K562 (cell line): ENCODE results near the gene FPGS. TPM values are rescaled to one million over a fixed set of nuclear protein-coding genes. Genes with fewer than 3 reads are reported as not detected.

ENCODE experiments used
- CHD4 ChIP-seq: fragments of 200-600 bp; sonication (generic); IDR thresholded peaks from 3 replicates; pipeline ENCODE4 v1.6.1; 2012; ENCODE audit warnings: low read depth, mild to moderate bottlenecking, mixed read lengths, low read length, inconsistent platforms; ENCODE audit not compliant: insufficient read depth, insufficient replicate concordance, poor library complexity, severe bottlenecking
- DACH1 ChIP-seq: fragments of 450-650 bp; IDR thresholded peaks from 2 replicates; pipeline ENCODE4 v1.6.1; 2018; ENCODE audit not compliant: partially characterized antibody
- DIDO1 ChIP-seq: fragments of 450-650 bp; IDR thresholded peaks from 2 replicates; pipeline ENCODE4 v1.6.1; 2016; ENCODE audit warnings: low read depth, missing biosample characterization, missing genetic modification characterization
- ESRRB ChIP-seq: fragments of 250-450 bp; sonication (Bioruptor Pico); IDR thresholded peaks from 2 replicates; pipeline ENCODE4 v1.5.0; 2020; ENCODE audit warnings: mild to moderate bottlenecking, moderate library complexity, borderline replicate concordance
- FOXK1 ChIP-seq: sonication (generic); formaldehyde crosslinking; IDR thresholded peaks from 2 replicates; pipeline ENCODE4 v1.8.0; 2022; ENCODE audit warnings: missing genetic modification reagents, mild to moderate bottlenecking, borderline replicate concordance
- HMGN3 ChIP-seq: IDR thresholded peaks from 2 replicates; pipeline ENCODE4 v1.6.1; 2011; ENCODE audit warnings: borderline replicate concordance, low read depth, mild to moderate bottlenecking, mixed read lengths, low read length; ENCODE audit not compliant: insufficient read length; ENCODE audit errors: extremely low read depth
- HNRNPH1 ChIP-seq: fragments of 200-400 bp; formaldehyde crosslinking; optimal IDR thresholded peaks from 2 replicates; pipeline ENCODE3; 2017; ENCODE audit warnings: low read depth, mild to moderate bottlenecking, low read length, moderate library complexity
- HNRNPLL ChIP-seq: fragments of 200-400 bp; formaldehyde crosslinking; IDR thresholded peaks from 2 replicates; pipeline ENCODE4 v1.6.1; 2017; ENCODE audit warnings: low read length, low read depth, mild to moderate bottlenecking; ENCODE audit not compliant: poor library complexity, severe bottlenecking
- KAT8 ChIP-seq: fragments of 450-650 bp; IDR thresholded peaks from 2 replicates; pipeline ENCODE4 v1.6.1; 2016; ENCODE audit warnings: low read depth, mild to moderate bottlenecking
- MAFF ChIP-seq: IDR thresholded peaks from 2 replicates; pipeline ENCODE4 v1.6.1; 2012; ENCODE audit warnings: low read length, improper control_type of control experiment
- MAZ ChIP-seq, 2 experiments: fragments of 450-650 bp in 1 of 2; sonication (generic) in 1 of 2; formaldehyde crosslinking; IDR thresholded peaks in 1 of 2; conservative IDR thresholded peaks in 1 of 2; 2 replicates each; pipeline versions ENCODE4 v1.4.0 to v1.5.0; 2020; ENCODE audit warnings: mild to moderate bottlenecking in 1 of 2, missing genetic modification reagents in 1 of 2
- NCOA2 ChIP-seq, 2 experiments: fragments of 450-650 bp; IDR thresholded peaks; 2 replicates each; pipeline ENCODE4 v1.6.1; 2018; ENCODE audit warnings: mild to moderate bottlenecking in 2 of 2, moderate library complexity in 1 of 2; ENCODE audit not compliant: partially characterized antibody in 2 of 2
- NFE2L1 ChIP-seq: fragments of 450-650 bp; IDR thresholded peaks from 2 replicates; pipeline ENCODE4 v1.6.1; 2016; ENCODE audit warnings: missing genetic modification characterization, low read depth, mild to moderate bottlenecking, missing compliant biosample characterization, moderate library complexity, borderline replicate concordance
- PHB2 ChIP-seq: fragments of 450-650 bp; IDR thresholded peaks from 2 replicates; pipeline ENCODE4 v1.6.1; 2017; ENCODE audit warnings: low read depth
- PHF20 ChIP-seq: fragments of 450-650 bp; IDR thresholded peaks from 2 replicates; pipeline ENCODE4 v1.6.1; 2018; ENCODE audit not compliant: partially characterized antibody
- RFX5 ChIP-seq: IDR thresholded peaks from 2 replicates; pipeline ENCODE4 v1.6.1; 2011; ENCODE audit warnings: low read depth, mild to moderate bottlenecking, improper control_type of control experiment, low read length
- SIX5 ChIP-seq, 2 experiments: IDR thresholded peaks; 2 replicates each; pipeline ENCODE4 v1.6.1; 2011; ENCODE audit warnings: low read length in 2 of 2, borderline replicate concordance in 1 of 2, low read depth in 1 of 2, mild to moderate bottlenecking in 1 of 2, moderate library complexity in 1 of 2; ENCODE audit not compliant: insufficient read depth in 1 of 2
- SMC3 ChIP-seq: conservative IDR thresholded peaks from 2 replicates; pipeline ENCODE4 v1.6.1; 2011; ENCODE audit warnings: low read depth, low read length, improper control_type of control experiment; ENCODE audit not compliant: insufficient read depth
- SOX6 ChIP-seq: fragments of 450-650 bp; IDR thresholded peaks from 2 replicates; pipeline ENCODE4 v1.6.1; 2014; ENCODE audit warnings: mild to moderate bottlenecking
- SRSF7 ChIP-seq: fragments of 200-400 bp; formaldehyde crosslinking; optimal IDR thresholded peaks from 2 replicates; pipeline ENCODE3; 2017; ENCODE audit warnings: mild to moderate bottlenecking, low read depth, low read length
- TEAD1 ChIP-seq, 2 experiments: fragments of 450-650 bp in 1 of 2; sonication (generic) in 1 of 2; formaldehyde crosslinking; IDR thresholded peaks; 2 replicates each; pipeline versions ENCODE4 v1.4.0 to v1.8.0; 2020 to 2022; ENCODE audit warnings: mild to moderate bottlenecking in 2 of 2, missing genetic modification reagents in 1 of 2
- ZNF12 ChIP-seq: sonication (generic); formaldehyde crosslinking; IDR thresholded peaks from 2 replicates; pipeline ENCODE4 v1.4.0; 2020; ENCODE audit warnings: mild to moderate bottlenecking, missing genetic modification reagents
- ZNF586 ChIP-seq: fragments of 450-650 bp; formaldehyde crosslinking; conservative IDR thresholded peaks from 2 replicates; pipeline ENCODE4 v1.4.0; 2020; ENCODE audit warnings: mild to moderate bottlenecking, moderate library complexity
- ZNF589 ChIP-seq: fragments of 200-800 bp; sonication (Bioruptor generic); IDR thresholded peaks from 2 replicates; pipeline ENCODE4 v1.6.1; 2016; ENCODE audit warnings: low read depth, missing genetic modification characterization, missing compliant biosample characterization
- polyA plus RNA-seq, 8 experiments: library from polyadenylated mRNA; depleted of rRNA in 4 of 8; stranded (reverse) in 5 of 8; unstranded in 3 of 8; fragments of >200 nt; fragmentation: Nextera tagmentation in 2 of 8; fragmentation: Illumina TruSeq in 1 of 8; extraction: Ambion mirVana in 2 of 8; extraction: Trizol in 1 of 8; gene quantifications; 2 replicates each; pipeline versions ENCODE4 v1.2.1 to v1.2.3, GENCODE V29; 2011 to 2014; ENCODE audit warnings: inconsistent platforms in 1 of 8, missing spikeins in 1 of 8
- total RNA-seq, 7 experiments: library from RNA; depleted of rRNA in 6 of 7; stranded (reverse); fragments of >200 nt in 6 of 7; fragmentation: Illumina TruSeq in 2 of 7; extraction: Trizol in 2 of 7; gene quantifications; 2 replicates each; pipeline versions ENCODE4 v1.2.1 to v1.2.3, GENCODE V29; 2011 to 2021; ENCODE audit warnings: low replicate concordance in 1 of 7
- TF ChIP-seq, protein P1 (sequence below): sonication (generic); formaldehyde crosslinking; IDR thresholded peaks from 2 replicates; pipeline ENCODE4 v1.8.0; 2022; ENCODE audit warnings: mild to moderate bottlenecking, missing genetic modification reagents, borderline replicate concordance
- TF ChIP-seq, protein P2 (sequence below): fragments of 200-800 bp; sonication (Bioruptor generic); IDR thresholded peaks from 2 replicates; pipeline ENCODE4 v1.6.1; 2017; ENCODE audit warnings: missing genetic modification characterization, missing compliant biosample characterization

The FPGS gene
- total and polyA plus RNA-seq, 9 of the 15 experiments (the other 6 are each of a cell fraction or from before 2014, with no cell fraction given) = 0.84 to 86.4 (median 59.2) TPM

DNA sequence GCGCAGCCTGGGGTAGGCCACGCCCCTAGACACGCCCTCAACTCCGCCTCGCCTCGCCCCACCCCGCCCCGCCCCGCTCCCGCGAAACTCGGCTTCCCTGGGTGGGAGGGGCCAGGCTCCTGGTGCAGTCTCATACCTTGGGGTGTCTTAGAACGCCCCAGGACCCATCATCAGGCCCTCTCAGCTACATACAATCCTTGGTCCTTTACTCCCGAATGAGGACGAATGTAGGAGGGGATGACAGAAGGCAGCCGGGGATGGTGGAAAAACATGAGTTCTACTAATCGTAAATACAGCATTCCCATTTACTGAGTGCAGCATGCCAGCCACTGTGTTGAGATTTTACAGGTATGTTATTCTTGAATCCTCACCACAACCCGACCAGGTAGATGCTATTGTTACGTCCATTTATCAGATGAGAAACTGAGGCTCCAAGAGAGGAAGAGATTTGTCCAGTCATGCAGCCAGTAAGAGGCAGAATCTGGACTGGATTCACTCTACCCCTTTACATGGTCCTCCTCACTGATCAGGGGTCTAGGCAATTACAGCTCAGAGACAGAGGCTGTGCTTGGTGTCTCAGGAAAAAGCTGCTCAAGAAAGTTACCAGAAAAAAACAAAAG, 31.0 kb upstream of the FPGS start (continued):
- TF ChIP-seq, protein P1, sequence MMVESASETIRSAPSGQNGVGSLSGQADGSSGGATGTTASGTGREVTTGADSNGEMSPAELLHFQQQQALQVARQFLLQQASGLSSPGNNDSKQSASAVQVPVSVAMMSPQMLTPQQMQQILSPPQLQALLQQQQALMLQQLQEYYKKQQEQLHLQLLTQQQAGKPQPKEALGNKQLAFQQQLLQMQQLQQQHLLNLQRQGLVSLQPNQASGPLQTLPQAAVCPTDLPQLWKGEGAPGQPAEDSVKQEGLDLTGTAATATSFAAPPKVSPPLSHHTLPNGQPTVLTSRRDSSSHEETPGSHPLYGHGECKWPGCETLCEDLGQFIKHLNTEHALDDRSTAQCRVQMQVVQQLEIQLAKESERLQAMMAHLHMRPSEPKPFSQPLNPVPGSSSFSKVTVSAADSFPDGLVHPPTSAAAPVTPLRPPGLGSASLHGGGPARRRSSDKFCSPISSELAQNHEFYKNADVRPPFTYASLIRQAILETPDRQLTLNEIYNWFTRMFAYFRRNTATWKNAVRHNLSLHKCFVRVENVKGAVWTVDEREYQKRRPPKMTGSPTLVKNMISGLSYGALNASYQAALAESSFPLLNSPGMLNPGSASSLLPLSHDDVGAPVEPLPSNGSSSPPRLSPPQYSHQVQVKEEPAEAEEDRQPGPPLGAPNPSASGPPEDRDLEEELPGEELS (CRISPR knock-in tag) = no peak
- no peak for TF ChIP-seq SIX5 (IDR thresholded peaks at IDR 0.05; ENCODE audit: borderline replicate concordance in 1 of 2, insufficient read depth in 1 of 2, low read depth in 1 of 2, low read length in 2 of 2)
- TF ChIP-seq DIDO1 (tag) = no peak
- no peak for TF ChIP-seq NFE2L1 (tag)
- TF ChIP-seq MAZ (CRISPR knock-in tag; conservative IDR thresholded peaks at IDR 0.05 in 1 of 2, IDR thresholded peaks at IDR 0.05 in 1 of 2) = peak in 1 of 2 experiments; percentile 78; a peak in 1 of 4 replicates
- no peak for TF ChIP-seq HNRNPLL
- no peak for TF ChIP-seq NCOA2 (IDR thresholded peaks at IDR 0.05; ENCODE audit: partially characterized antibody in 2 of 2)
- no peak for TF ChIP-seq ZNF589 (CRISPR knock-in tag)
- TF ChIP-seq ESRRB (CRISPR knock-in tag) = no peak
- TF ChIP-seq MAFF = 0 out of 2 replicates have a peak, but pooled peaks have one; percentile 12
- TF ChIP-seq PHF20 = no peak
- TF ChIP-seq, protein P2, sequence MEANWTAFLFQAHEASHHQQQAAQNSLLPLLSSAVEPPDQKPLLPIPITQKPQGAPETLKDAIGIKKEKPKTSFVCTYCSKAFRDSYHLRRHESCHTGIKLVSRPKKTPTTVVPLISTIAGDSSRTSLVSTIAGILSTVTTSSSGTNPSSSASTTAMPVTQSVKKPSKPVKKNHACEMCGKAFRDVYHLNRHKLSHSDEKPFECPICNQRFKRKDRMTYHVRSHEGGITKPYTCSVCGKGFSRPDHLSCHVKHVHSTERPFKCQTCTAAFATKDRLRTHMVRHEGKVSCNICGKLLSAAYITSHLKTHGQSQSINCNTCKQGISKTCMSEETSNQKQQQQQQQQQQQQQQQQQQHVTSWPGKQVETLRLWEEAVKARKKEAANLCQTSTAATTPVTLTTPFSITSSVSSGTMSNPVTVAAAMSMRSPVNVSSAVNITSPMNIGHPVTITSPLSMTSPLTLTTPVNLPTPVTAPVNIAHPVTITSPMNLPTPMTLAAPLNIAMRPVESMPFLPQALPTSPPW = no peak; the same call in 1 of the 2 replicates
- no peak for TF ChIP-seq HNRNPH1
- no peak for TF ChIP-seq DACH1
- TF ChIP-seq RFX5 = no peak
- no peak for TF ChIP-seq FOXK1
- peak; percentile 21 for TF ChIP-seq HMGN3
- no peak for TF ChIP-seq SMC3
- no peak for TF ChIP-seq CHD4
- TF ChIP-seq ZNF12 (CRISPR knock-in tag) = no peak
- TF ChIP-seq ZNF586 (CRISPR knock-in tag) = no peak
- TF ChIP-seq KAT8 = no peak
- TF ChIP-seq SOX6 = no peak
- TF ChIP-seq PHB2 = no peak
- TF ChIP-seq SRSF7 = no peak
- TF ChIP-seq TEAD1 (CRISPR knock-in tag; IDR thresholded peaks at IDR 0.05) = peak in 1 of 2 experiments; percentile 52; a peak in 1 of 4 replicates
